ENCODE measurements around the gene SP4.

Gene SP4

DNA sequence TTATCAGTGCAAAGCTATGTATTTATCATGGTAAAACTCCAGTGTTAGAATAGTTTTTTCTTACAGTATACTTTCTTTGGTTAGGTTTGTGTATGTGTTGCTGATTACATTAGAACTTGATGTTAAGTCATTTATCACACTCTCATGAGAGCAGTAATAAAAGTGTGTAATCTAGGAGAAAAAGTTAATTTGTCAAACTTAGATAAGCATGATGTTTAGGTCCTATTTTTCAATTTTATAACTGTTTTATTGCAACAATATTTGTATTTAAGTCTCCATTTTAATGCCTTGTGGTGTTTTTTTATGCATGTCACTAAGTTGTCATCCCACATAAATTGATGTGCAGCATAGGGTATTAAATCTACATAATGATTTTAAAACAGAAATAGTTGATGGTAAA is 86.2 kb downstream of the SP4 start:
- Histone ChIP-seq H3K27me3 (ENCODE audit: low read length) (no peaks in the 10 kb centered on the region), H3F3A (ENCODE audit: insufficient read depth) (no peaks in the 10 kb centered on the region), H4K20me1 (ENCODE audit: low read depth, low read length) (no peaks in the 10 kb centered on the region), H3K36me3 (ENCODE audit: low read length) (peaks cover 10% of the 10 kb centered on the region; the same call in 1 of the 2 replicates), H3K4me3 (ENCODE audit: insufficient read depth, low read length, poor library complexity, severe bottlenecking) (no peak overlapping the region), H3K9me2 (replicated peaks; ENCODE audit: insufficient read depth, low read length) (no peaks in the 10 kb centered on the region), H3K9ac (ENCODE audit: low read length) (no peak overlapping the region), H2AFZ (ENCODE audit: low read depth, low read length, severe bottlenecking) (no peak overlapping the region), H3K9me3 (ENCODE audit: insufficient read depth, low read length) (0 out of 2 replicates have a peak, but pooled peaks cover 5% of the 10 kb centered on the region), H3K4me2 (ENCODE audit: low read depth, low read length, poor library complexity, severe bottlenecking) (no peak overlapping the region), H3K27ac (ENCODE audit: low read depth, low read length) (no peak overlapping the region), H3K79me2 (ENCODE audit: insufficient read depth, low read length) (no peaks in the 10 kb centered on the region)
- TF ChIP-seq, protein P1, sequence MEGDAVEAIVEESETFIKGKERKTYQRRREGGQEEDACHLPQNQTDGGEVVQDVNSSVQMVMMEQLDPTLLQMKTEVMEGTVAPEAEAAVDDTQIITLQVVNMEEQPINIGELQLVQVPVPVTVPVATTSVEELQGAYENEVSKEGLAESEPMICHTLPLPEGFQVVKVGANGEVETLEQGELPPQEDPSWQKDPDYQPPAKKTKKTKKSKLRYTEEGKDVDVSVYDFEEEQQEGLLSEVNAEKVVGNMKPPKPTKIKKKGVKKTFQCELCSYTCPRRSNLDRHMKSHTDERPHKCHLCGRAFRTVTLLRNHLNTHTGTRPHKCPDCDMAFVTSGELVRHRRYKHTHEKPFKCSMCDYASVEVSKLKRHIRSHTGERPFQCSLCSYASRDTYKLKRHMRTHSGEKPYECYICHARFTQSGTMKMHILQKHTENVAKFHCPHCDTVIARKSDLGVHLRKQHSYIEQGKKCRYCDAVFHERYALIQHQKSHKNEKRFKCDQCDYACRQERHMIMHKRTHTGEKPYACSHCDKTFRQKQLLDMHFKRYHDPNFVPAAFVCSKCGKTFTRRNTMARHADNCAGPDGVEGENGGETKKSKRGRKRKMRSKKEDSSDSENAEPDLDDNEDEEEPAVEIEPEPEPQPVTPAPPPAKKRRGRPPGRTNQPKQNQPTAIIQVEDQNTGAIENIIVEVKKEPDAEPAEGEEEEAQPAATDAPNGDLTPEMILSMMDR (IDR thresholded peaks at IDR 0.05; ENCODE audit: insufficient read depth, low read length, poor library complexity, severe bottlenecking), result no peak
- TF ChIP-seq EZH2phosphoT487 (conservative IDR thresholded peaks at IDR 0.05; ENCODE audit: low read length), result no peak

GRCh38 chr7:21524680-21525079 is 96.8 kb downstream of the SP4 start:
- Histone ChIP-seq H3K27me3 (ENCODE audit: low read length) (no peaks in the 10 kb centered on the region), H4K20me1 (ENCODE audit: low read depth, low read length) (no peaks in the 10 kb centered on the region), H3F3A (ENCODE audit: insufficient read depth) (no peaks in the 10 kb centered on the region), H3K4me2 (ENCODE audit: low read depth, low read length, poor library complexity, severe bottlenecking) (no peak overlapping the region), H3K79me2 (ENCODE audit: insufficient read depth, low read length) (no peaks in the 10 kb centered on the region), H3K9me3 (ENCODE audit: insufficient read depth, low read length) (peaks cover 4% of the 10 kb centered on the region; the same call in 1 of the 2 replicates), H2AFZ (ENCODE audit: low read depth, low read length, severe bottlenecking) (no peak overlapping the region), H3K36me3 (ENCODE audit: low read length) (no peaks in the 10 kb centered on the region), H3K27ac (ENCODE audit: low read depth, low read length) (no peak overlapping the region), H3K9ac (ENCODE audit: low read length) (no peak overlapping the region), H3K9me2 (replicated peaks; ENCODE audit: insufficient read depth, low read length) (no peaks in the 10 kb centered on the region), H3K4me3 (ENCODE audit: insufficient read depth, low read length, poor library complexity, severe bottlenecking) (no peak overlapping the region)
- no peak for TF ChIP-seq EZH2phosphoT487 (conservative IDR thresholded peaks at IDR 0.05; ENCODE audit: low read length)
- TF ChIP-seq, protein P1 (IDR thresholded peaks at IDR 0.05; ENCODE audit: insufficient read depth, low read length, poor library complexity, severe bottlenecking), result no peak

DNA sequence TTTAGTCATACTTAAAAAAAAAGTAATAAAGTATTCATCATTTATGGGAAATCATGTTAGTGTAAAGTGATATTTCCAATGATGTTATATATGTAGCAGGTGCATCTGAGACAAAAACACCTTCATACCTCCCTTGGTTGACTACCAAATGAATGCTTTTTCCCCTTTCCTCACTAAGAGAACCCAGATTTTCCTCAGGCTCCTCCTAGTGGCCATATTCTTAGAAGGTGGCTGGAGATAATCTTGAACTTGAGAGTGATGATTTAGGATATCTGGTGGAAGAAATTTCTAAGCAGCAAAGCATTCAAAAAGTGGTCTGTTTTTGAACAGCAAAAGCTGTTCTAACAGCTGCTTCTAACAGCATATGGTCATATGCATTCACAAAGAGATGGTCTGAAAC is 98.1 kb downstream of the SP4 start:
- no peaks in the 10 kb centered on the region for H4K20me1 ChIP-seq (ENCODE audit: low read depth, low read length)
- no peak overlapping the region for H3K27ac ChIP-seq (ENCODE audit: low read depth, low read length)
- no peak overlapping the region for H3K4me2 ChIP-seq (ENCODE audit: low read depth, low read length, poor library complexity, severe bottlenecking)
- H3K27me3 ChIP-seq (ENCODE audit: low read length), result no peaks in the 10 kb centered on the region
- no peaks in the 10 kb centered on the region for H3K79me2 ChIP-seq (ENCODE audit: insufficient read depth, low read length)
- peaks cover 4% of the 10 kb centered on the region; the same call in 1 of the 2 replicates for H3K9me3 ChIP-seq (ENCODE audit: insufficient read depth, low read length)
- H2AFZ ChIP-seq (ENCODE audit: low read depth, low read length, severe bottlenecking), result no peak overlapping the region
- H3K36me3 ChIP-seq (ENCODE audit: low read length), result no peaks in the 10 kb centered on the region
- TF ChIP-seq, protein P1 (IDR thresholded peaks at IDR 0.05; ENCODE audit: insufficient read depth, low read length, poor library complexity, severe bottlenecking), result no peak
- TF ChIP-seq EZH2phosphoT487 (conservative IDR thresholded peaks at IDR 0.05; ENCODE audit: low read length), result no peak
- no peak overlapping the region for H3K9ac ChIP-seq (ENCODE audit: low read length)
- no peaks in the 10 kb centered on the region for H3K9me2 ChIP-seq (replicated peaks; ENCODE audit: insufficient read depth, low read length)
- no peaks in the 10 kb centered on the region for H3F3A ChIP-seq (ENCODE audit: insufficient read depth)
- H3K4me3 ChIP-seq (ENCODE audit: insufficient read depth, low read length, poor library complexity, severe bottlenecking), result no peak overlapping the region
